Fibroblast of lung (primary cell): ENCODE data around the gene WNT11. TPM values are rescaled to one million over a fixed set of nuclear protein-coding genes. Genes with fewer than 3 reads are reported as not detected.

ENCODE experiments used
- DNase-seq, 2 donors: peaks; one replicate each; pipeline versions ENCODE4 v3.0.0 to v3.0.0-alpha.2; 2010; ENCODE audit warnings: low read depth in 2 of 2
- H2AFZ ChIP-seq: 2 replicates; pipeline ENCODE4 v1.5.1; 2012; ENCODE audit warnings: low read length, control low read depth, inconsistent platforms
- H3K27ac ChIP-seq: 2 replicates; pipeline ENCODE4 v1.5.1; 2011; ENCODE audit warnings: low read length, control low read depth; ENCODE audit not compliant: insufficient read depth
- H3K27me3 ChIP-seq: 2 replicates; pipeline ENCODE4 v1.5.1; 2011; ENCODE audit warnings: mild to moderate bottlenecking, low read length; ENCODE audit not compliant: control insufficient read depth, insufficient read depth
- H3K36me3 ChIP-seq: 2 replicates; pipeline ENCODE4 v1.5.1; 2011; ENCODE audit warnings: low read length; ENCODE audit not compliant: control insufficient read depth, insufficient read depth
- H3K4me1 ChIP-seq: 2 replicates; pipeline ENCODE4 v1.5.1; 2011; ENCODE audit warnings: low read length; ENCODE audit not compliant: control insufficient read depth, insufficient read depth; ENCODE audit errors: extremely low read depth
- H3K4me2 ChIP-seq: 2 replicates; pipeline ENCODE4 v1.5.1; 2011; ENCODE audit warnings: low read length, control low read depth; ENCODE audit not compliant: insufficient read depth; ENCODE audit errors: extremely low read depth
- H3K4me3 ChIP-seq, 4 experiments: fragments of 200-600 bp in 1 of 4; sonication (generic) in 1 of 4; replicated peaks in 1 of 4; 2 replicates each; pipeline ENCODE4 v1.5.1; 2011 to 2016; ENCODE audit warnings: low read length in 4 of 4, low read depth in 3 of 4, mild to moderate bottlenecking in 3 of 4, control low read depth in 2 of 4, inconsistent platforms in 1 of 4, mixed read lengths in 1 of 4; ENCODE audit not compliant: insufficient read depth in 1 of 4; ENCODE audit errors: control extremely low read depth in 1 of 4
- H3K79me2 ChIP-seq: 2 replicates; pipeline ENCODE4 v1.5.1; 2012; ENCODE audit warnings: mild to moderate bottlenecking, low read length, inconsistent platforms; ENCODE audit not compliant: control insufficient read depth, insufficient read depth
- H3K9ac ChIP-seq: 2 replicates; pipeline ENCODE4 v1.5.1; 2011; ENCODE audit warnings: mild to moderate bottlenecking, low read length, control low read depth; ENCODE audit not compliant: insufficient read depth
- H3K9me3 ChIP-seq: 2 replicates; pipeline ENCODE4 v1.5.1; 2012; ENCODE audit warnings: low read depth, low read length; ENCODE audit not compliant: control insufficient read depth, insufficient read depth
- H4K20me1 ChIP-seq: 2 replicates; pipeline ENCODE4 v1.5.1; 2011; ENCODE audit warnings: low read length; ENCODE audit not compliant: control insufficient read depth, insufficient read depth; ENCODE audit errors: extremely low read depth
- CTCF ChIP-seq, 2 donors: IDR thresholded peaks in 1 of 2; conservative IDR thresholded peaks in 1 of 2; 1 replicate in 1 of 2; 2 replicates in 1 of 2; pipeline ENCODE4 v1.5.1; 2011 to 2012; ENCODE audit warnings: low read length in 2 of 2, control low read depth in 1 of 2, inconsistent platforms in 1 of 2, low read depth in 1 of 2, mild to moderate bottlenecking in 1 of 2
- EZH2 ChIP-seq: IDR thresholded peaks from 2 replicates; pipeline ENCODE4 v1.5.1; 2012; ENCODE audit warnings: low read length, control low read depth, mild to moderate bottlenecking; ENCODE audit errors: missing control alignments
- polyA plus RNA-seq, 2 donors: library from polyadenylated mRNA; depleted of rRNA in 1 of 2; stranded (reverse) in 1 of 2; unstranded in 1 of 2; fragments of >200 nt; gene quantifications; 2 replicates each; pipeline ENCODE4 v1.2.1, GENCODE V29; 2011 to 2012; ENCODE audit warnings: missing spikeins in 1 of 2
- total RNA-seq: library from RNA; depleted of rRNA; stranded (reverse); fragments of >200 nt; gene quantifications from 2 replicates; pipeline ENCODE4 v1.2.1, GENCODE V29; 2014

WNT11 gene
- total and polyA plus RNA-seq, 2 donors (not counting 1 experiment from before 2014, with no cell fraction given): 0.07 to 0.33 TPM

GRCh38 chr11:76162336-76163288 lies 43.7 kb downstream of the WNT11 start:
- Histone ChIP-seq H3K79me2 (no peaks in the 10 kb centered on the region), H3K27me3 (peaks cover 11% of the 10 kb centered on the region), H3K4me1 (peaks cover 2% of the 10 kb centered on the region), H3K9me3 (no peaks in the 10 kb centered on the region), H3K4me2 (no peak overlapping the region), H3K9ac (no peak overlapping the region), H3K27ac (no peak overlapping the region), H2AFZ (no peak overlapping the region), H3K36me3 (no peaks in the 10 kb centered on the region), H4K20me1 (no peaks in the 10 kb centered on the region), H3K4me3 (no peak overlapping the region)
- no peak for DNase-seq
- TF ChIP-seq CTCF (conservative IDR thresholded peaks at IDR 0.05 in 1 of 2, IDR thresholded peaks at IDR 0.05 in 1 of 2; ENCODE audit: low read depth in 1 of 2, low read length in 2 of 2) (no peak), EZH2 (no peak)

- TF ChIP-seq EZH2 (no peak), CTCF (conservative IDR thresholded peaks at IDR 0.05 in 1 of 2, IDR thresholded peaks at IDR 0.05 in 1 of 2; ENCODE audit: low read depth in 1 of 2, low read length in 2 of 2) (no peak)
- H3K4me2 ChIP-seq: peak overlapping the region; percentile 13
These were observed 44.9 kb downstream of the WNT11 start for GRCh38 chr11:76161261-76161961.

GRCh38 chr11:76160856-76161255 lies 45.4 kb downstream of the WNT11 start:
- no peak overlapping the region for H2AFZ ChIP-seq
- H3K79me2 ChIP-seq: no peaks in the 10 kb centered on the region
- no peak for DNase-seq
- H3K27me3 ChIP-seq: peaks cover 6% of the 10 kb centered on the region
- peaks cover 2% of the 10 kb centered on the region for H3K4me1 ChIP-seq
- H3K4me2 ChIP-seq: no peak overlapping the region
- TF ChIP-seq EZH2 (no peak), CTCF (conservative IDR thresholded peaks at IDR 0.05 in 1 of 2, IDR thresholded peaks at IDR 0.05 in 1 of 2; ENCODE audit: low read depth in 1 of 2, low read length in 2 of 2) (no peak)
- no peaks in the 10 kb centered on the region for H3K9me3 ChIP-seq
- no peak overlapping the region for H3K9ac ChIP-seq
- no peak overlapping the region for H3K27ac ChIP-seq
- H3K4me3 ChIP-seq: no peak overlapping the region
- no peaks in the 10 kb centered on the region for H4K20me1 ChIP-seq
- no peaks in the 10 kb centered on the region for H3K36me3 ChIP-seq

More at GRCh38 chr11:76161261-76161961, 44.9 kb downstream of the WNT11 start:
- Histone ChIP-seq H3K27me3 (peaks cover 8% of the 10 kb centered on the region), H3K27ac (no peak overlapping the region), H3K9ac (no peak overlapping the region), H3K4me3 (no peak overlapping the region), H2AFZ (no peak overlapping the region), H3K79me2 (no peaks in the 10 kb centered on the region), H3K36me3 (no peaks in the 10 kb centered on the region), H4K20me1 (no peaks in the 10 kb centered on the region), H3K4me1 (peaks cover 2% of the 10 kb centered on the region), H3K9me3 (no peaks in the 10 kb centered on the region)
- no peak for DNase-seq
